Raji (cell line): Measurements from ENCODE around the gene DAPK2.

Source experiments
- POLR2A ChIP-seq: IDR thresholded peaks from 2 replicates; pipeline ENCODE4 v1.6.1; 2011; ENCODE audit warnings: low read depth, low read length, control low read depth; ENCODE audit not compliant: insufficient read depth

Gene DAPK2

DNA sequence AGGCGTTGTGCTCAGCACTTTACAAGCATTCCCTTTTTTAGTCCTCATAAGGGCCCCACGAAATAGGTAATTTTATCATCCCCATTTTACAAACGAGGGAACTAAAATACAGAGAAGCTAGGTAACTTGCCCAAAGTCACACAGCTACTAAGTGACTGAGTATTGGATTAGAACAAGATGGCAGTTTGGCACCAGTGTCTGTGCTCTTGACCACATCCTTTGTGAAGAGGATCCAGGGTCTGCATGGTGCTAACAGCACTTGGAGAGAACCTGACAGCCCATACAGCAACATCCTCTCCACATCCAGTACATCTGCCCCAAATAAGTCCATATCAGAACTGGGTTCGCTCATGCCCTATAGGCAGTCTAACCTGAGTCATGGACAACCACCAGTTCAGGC, 21.8 kb upstream of the DAPK2 start:
- no peak for TF ChIP-seq POLR2A

DNA sequence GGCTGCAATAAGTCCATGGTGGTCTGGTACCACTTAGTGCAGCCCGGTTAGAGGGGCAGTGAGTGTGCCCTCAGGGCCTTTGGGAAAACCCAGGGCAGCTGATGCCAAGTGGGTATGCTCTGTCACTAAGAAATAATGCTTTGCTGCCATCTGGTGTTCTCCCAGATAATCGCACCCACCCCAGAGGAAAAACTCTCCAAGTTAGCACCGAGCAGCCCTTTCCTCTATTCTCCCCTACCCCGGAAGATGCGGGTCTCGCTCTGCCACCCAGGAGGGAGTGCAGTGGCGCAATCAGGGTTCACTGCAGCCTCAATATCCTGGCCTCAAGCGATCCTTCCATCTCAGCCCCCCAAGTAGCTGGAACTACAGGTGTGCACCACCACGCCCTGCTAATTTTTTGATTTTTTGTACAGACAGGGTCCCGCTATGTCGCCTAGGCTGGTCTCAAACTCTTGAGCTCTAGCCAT, 21.3 kb upstream of the DAPK2 start:
- no peak for TF ChIP-seq POLR2A

DNA sequence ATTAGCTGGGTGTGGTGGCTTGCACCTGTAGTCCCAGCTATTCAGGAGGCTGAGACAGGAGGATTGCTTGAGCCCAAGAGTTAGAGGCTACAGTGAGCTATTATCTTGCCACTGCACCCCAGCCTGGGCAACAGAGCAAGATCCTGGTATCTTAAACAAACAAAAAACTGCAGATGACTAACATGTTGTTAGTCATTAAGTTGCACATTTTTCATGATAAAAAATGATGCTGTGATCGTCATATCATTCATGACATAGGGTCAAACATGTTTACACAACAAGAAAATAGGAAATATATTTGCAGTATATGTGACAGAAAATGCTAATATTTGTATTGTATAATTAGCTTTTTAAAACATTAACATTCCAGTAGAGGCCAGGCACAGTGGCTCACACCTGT, 20.2 kb upstream of the DAPK2 start:
- no peak for TF ChIP-seq POLR2A

DNA sequence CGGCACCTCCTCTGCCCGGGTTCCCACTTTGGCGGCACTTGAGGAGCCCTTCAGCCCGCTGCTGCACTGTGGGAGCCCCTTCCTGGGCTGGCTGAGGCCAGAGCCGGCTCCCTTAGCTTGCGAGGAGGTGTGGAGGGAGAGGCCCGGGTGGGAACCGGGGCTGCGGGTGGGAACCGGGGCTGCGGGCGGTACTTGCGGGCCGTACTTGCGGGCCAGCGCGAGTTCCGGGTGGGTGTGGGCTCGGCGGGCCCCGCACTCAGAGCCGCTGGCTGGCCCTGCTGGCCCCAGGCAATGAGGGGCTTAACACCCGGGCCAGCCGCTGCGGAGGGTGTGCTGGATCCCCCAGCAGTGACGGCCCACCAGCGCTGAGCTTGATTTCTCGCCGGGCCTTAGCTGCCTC, 14.4 kb upstream of the DAPK2 start:
- no peak for TF ChIP-seq POLR2A

DNA sequence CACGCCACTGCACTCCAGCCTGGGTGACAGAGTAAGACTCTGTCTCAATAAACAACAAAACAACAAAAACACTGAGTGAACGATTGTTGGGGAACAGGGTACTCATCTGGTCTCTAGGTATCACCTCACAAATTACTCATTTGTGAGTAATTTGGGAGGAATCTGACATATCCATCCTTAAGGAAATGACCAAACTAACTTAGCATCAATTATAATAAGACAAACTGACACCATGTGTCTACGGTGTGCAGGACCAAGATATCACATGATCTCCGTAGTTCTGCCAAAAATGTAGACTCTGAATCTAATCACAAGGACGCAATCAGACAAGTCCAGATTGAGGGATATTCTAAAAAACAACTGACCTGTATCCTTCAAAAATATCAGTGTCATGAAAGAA, 12.0 kb upstream of the DAPK2 start:
- no peak for TF ChIP-seq POLR2A

DNA sequence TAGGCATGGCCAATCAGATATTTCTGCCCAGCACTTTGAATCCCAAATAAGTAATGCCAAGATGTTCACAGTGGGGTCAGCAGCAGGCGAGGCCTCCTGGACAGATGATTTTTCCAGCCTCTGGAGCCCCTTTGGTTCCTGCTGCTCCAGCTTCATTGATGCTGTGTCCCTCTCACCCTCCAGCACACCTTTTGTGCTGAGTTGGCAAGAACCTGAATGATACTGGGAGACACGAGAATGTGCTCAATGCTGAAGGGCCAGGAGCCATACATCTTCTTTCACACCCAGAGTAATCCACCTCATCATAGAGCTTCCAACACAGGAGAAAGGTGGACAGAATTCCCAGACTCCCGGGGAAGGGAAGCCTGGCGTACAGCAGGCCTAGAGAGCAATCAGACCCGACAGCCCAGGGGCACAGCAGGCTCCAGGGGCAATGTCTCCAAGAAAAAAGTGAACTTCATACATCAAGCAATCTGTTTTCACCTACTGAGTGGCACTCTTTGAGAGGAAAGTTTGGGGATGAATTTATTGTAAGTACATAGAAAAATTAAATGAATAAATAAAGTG, 6.7 kb upstream of the DAPK2 start:
- TF ChIP-seq POLR2A: no peak

DNA sequence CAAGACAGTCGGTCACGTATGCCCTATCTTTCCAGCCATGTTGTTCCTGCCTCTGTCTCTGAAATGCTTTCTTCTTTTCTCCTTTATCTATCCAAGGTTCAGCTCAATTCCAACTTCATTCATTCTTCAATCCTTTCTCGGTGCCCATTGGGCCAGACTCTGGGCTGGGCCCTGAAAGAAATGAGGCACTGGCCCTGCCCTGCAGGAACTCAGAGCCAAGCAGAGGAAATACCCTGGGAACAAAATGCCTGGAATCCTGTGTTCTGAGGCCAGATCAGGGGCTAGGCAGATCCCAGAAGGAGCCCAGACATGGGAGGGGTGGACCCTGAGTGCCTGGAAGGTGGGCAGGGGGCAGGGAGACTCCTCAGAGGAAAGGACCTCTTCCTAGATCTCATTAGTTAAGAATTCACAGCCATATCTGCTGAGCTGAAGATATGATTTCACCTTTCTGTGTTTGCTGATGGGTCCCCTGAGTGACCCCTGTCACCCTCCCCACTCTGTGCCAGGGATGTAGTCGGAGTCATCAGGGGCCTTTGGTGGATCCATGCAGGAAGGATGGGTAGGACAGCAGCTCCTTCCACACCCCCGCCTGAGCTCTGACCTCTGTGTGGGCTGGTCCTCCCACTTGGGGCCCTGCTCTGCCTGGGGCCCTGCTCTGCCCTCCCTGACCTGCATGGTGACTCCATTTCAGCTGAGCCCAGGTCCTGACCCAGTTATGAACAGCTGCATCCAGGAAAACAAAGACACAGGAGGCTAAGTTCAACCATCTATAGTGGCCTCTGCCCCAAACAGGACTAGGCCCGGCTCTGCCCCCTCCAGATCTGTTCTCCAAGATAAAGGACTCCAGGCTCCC, 5.3 kb upstream of the DAPK2 start:
- no peak for TF ChIP-seq POLR2A

DNA sequence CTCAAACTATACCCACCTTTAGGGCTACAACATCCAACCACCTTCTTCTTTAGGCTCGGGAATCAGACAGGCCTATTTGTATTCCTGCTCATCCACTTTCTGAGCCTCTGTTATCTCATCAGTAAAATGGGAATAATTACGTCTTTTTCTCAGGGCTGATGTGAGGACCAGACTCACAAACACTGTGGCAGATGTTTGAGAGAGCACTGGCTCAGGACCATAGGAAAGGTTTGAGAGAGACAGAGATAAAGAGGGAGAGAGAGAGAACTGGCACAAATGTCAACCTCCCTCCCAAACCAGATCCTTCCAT, 4.8 kb upstream of the DAPK2 start:
- TF ChIP-seq POLR2A: no peak

DNA sequence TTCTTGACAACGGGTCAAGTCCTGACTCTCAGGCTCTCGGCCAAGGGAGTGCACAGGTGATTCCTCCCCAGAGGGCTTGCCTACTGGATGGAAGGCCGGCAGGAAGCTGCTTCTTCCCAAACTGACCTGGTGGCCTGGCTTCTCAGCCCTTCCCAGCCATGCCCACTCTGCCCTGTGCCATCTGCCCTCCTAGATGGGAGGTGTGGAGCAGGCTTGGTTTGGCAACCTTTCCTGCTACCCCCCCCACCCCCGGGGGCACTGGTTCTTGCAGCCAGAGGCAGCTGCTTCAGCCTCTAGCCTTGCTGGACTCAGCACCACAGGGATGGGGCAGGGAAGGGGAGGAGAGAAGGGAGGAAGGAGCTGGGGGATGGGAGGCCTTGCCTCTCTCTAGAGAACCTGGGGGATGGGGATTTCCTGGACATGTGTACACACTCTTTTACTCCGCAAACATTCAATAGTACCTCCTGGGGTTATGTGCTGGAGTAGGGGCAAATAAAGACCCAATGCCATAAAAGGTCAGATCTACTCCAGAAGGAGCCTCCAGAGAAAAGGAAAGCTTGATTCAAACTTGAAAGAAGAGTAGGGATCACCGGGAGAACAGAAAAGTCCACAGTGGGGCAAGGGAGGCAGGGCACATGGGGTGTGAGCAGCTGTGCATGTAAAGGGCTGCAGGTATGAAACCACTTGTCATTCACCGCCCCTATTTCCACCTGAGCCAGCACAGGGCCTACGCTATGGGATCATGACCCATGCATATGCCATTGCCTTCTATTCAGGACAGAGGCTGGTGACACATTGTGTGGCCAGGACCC, 4.2 kb upstream of the DAPK2 start:
- TF ChIP-seq POLR2A: no peak

DNA sequence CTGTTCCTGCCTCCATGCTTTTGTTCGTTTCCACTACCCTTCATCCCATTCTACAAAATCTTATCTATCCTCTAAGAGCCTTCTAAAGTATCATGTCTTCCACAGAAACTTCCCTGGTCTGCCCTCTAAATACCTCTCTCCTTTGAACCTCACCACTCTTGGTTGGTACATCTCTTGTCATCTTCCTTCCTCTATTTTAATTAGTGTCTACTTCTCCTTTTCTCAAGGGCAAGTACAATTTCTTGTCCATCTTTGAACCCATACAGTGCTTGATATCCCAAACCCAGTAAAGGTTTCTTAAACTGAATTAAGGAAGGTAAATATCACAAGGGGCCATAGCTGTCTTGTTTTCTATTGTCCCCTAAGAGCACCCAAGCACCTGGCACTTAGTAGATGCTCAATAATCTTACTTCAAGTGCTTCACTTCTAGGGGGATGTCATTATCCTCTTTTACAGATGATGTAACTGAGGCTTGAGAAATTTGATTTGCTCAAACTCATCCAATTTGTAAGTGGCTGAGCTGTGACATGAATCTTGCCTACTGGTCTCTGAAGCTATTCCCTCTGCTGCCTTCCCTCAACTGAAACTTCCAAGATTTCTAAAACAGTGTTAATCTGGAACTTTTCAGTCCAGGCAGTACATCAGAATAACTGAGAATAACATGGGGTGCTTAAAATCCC, 2.6 kb upstream of the DAPK2 start:
- no peak for TF ChIP-seq POLR2A

DNA sequence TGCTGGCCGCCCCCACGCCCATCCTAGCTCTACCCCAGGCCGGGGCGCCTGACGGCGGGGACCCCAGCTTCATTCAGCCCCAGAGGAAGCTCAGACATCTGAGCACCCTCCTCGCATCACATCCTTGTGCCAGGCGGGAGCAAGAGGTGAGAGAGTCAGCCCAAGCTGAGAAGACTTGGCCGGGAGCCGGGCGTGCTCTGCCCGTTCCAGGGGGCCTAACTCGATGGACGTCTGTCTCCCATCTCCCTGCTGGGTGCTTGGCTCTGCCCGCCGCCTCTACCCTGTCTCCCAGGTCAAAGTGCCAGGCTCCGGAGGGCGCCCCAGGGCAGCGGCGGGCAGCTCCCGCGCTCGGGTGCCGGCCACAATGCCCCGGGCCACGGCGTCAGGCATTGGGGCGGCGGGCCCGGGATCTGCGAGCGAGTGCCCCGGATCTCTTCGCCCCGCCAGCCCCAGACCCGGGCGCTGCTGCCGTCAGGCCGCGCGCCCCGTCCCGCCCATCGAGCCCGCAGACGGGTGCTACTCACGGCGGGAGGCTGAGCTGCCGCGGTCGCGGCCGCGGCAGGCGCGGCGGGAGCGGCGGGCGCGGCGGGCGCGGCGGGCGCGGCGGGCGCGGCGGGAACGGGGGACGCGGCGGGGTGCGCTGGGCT, 388 bp downstream of the DAPK2 start:
- no peak for TF ChIP-seq POLR2A

DNA sequence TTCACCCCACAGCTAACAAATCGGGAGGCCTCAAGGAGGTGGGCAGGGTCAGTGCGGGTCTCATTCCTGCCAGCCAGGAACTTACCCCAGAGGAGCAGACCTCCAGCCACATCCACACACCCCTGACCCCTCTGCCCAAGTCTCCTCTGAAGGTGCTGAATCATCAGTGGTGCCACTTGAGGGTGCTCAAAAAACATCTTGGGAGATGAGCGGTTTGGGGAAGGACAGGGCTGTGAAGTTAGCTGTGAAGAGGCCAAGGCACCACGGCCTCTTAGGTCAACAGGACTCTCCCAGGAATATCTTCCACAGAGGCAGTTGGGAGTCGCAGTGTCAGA, 1.2 kb downstream of the DAPK2 start:
- no peak for TF ChIP-seq POLR2A

DNA sequence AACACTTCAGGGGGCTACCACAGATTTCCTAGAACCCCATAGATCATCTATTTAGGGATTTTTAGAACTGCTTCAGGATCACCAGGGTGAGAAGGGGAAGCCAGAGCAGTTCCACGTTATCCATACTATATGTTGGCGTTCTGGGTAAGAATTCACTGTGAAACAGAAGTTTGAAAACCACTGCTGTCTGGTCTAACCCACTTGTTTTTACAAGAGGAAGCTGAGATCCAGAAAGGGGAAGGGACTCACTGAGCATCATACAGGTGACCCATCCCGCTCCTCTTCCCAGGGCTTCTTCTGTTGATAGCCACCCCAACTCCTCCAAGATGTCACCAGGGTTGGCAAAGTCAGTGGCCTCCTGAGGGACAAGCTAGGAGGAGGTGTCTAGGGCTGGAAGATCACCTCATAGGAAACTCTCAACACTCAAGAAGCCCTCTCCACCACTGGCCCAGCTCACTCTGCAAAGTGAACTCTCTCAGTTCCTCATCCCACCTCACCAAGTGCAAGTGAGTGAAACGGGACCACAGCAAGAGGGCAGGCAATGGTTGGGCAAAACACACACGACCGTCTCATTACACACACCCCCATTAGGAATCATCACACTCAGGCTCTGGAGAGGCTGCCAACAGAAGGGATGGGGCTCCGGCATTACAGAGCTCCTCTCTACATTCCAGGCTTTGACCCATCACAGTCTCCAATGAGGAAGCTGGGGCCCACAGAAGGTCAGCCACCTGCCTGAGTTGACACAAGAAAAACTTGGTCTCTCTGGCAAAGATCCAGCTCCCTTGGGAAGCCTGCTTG, 1.8 kb downstream of the DAPK2 start:
- no peak for TF ChIP-seq POLR2A

DNA sequence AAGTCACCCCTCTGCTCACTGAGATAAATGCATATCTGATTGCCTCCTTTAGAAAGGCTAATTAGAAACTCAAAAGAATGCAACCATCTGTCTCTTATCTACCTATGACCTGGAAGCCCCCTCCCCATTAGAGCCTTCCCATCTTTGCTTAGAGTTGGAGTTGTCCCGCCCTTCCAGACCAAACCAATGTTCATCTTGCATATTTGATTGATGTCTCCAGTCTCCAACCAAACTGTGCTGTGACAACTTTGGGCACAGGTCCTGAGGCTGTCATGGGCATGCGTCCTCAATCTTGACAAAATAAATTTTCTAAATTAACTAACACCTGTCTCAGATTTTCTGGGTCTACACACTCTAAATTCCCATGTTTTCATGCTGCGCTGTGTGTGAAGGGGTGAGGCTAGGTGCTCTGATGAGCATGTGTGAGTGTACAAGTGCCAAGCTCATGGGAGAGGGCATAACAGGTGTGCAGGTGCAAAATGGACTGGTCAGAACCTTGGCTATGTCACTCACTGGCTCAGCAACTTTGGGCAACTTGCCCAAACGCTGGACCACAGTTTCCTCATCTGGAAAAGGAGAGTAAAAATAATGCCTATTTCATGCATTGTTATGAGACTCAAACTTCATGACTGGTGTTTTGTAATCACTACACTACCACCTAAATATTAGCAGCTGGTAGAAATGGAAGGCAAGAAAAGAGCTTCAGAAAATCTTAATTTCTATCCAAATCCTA, 7.2 kb downstream of the DAPK2 start:
- TF ChIP-seq POLR2A: no peak

DNA sequence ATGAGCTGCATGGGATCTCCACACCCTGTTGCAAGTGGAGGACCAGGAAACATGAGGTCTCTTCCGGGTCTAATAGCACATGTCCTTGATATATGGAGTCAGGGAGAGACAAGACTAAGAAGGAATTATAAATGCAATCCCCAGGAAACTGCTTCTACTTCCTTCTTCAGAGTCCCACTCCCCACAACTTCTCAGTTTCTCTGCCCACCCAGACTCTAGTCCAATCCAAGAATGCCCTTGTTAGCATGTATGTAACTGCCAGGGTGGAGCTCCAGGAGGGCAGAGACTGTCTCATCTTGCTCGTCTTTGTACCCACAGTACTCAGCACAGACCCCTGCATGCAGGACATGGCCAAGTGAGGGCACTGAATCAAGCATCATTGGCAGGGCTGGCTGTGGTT, 8.3 kb downstream of the DAPK2 start:
- no peak for TF ChIP-seq POLR2A
